AG10803 (cell line): ENCODE measurements around the gene PLA2G6.
A peak's percentile ranks its signal among the peaks of the same experiment; 100 is the strongest.
"Not testable (repeated sequence)": the region's sequence is repeated elsewhere in the genome, so short reads cannot be mapped to it uniquely, and the experiment has no call there.

Source experiments
- DNase-seq: peaks from one replicate; pipeline ENCODE4 v3.0.0; 2010; ENCODE audit warnings: low read depth
- H3K4me3 ChIP-seq: 2 replicates; pipeline ENCODE4 v1.5.1; 2011; ENCODE audit warnings: mild to moderate bottlenecking, low read length, control low read depth
- CTCF ChIP-seq: conservative IDR thresholded peaks from 2 replicates; pipeline ENCODE4 v1.5.1; 2011; ENCODE audit warnings: mild to moderate bottlenecking, low read length, control low read depth, inconsistent platforms

Gene PLA2G6

GRCh38 chr22:38187413-38188212 lies 6.0 kb upstream of the PLA2G6 start:
- TF ChIP-seq CTCF, result no peak
- DNase-seq, result peak; percentile 46

GRCh38 chr22:38186429-38186828 lies 4.8 kb upstream of the PLA2G6 start:
- no peak overlapping the region for H3K4me3 ChIP-seq
- no peak for DNase-seq
- no peak for TF ChIP-seq CTCF

More at GRCh38 chr22:38187413-38188212, 6.0 kb upstream of the PLA2G6 start:
- H3K4me3 ChIP-seq, result no peak overlapping the region

GRCh38 chr22:38184788-38185187 lies 3.2 kb upstream of the PLA2G6 start:
- TF ChIP-seq CTCF, result no peak
- no peak for DNase-seq
- H3K4me3 ChIP-seq, result no peak overlapping the region

- no peak for DNase-seq
- peak overlapping the region; percentile 81 for H3K4me3 ChIP-seq
- no peak for TF ChIP-seq CTCF
Observed at GRCh38 chr22:38180841-38181452, 683 bp downstream of the PLA2G6 start.

- H3K4me3 ChIP-seq, DNase-seq: not testable (repeated sequence)
Observed at GRCh38 chr22:38178605-38178937, 3.1 kb downstream of the PLA2G6 start.

- no peak for TF ChIP-seq CTCF
- peak overlapping the region; percentile 3 for H3K4me3 ChIP-seq
- DNase-seq, result peak; percentile 93
Observed at GRCh38 chr22:38177926-38178604, 3.6 kb downstream of the PLA2G6 start.

- not testable (repeated sequence) for DNase-seq, H3K4me3 ChIP-seq
Observed at GRCh38 chr22:38177571-38177925, 4.1 kb downstream of the PLA2G6 start.

- H3K4me3 ChIP-seq, result no peak overlapping the region
- no peak for DNase-seq
- no peak for TF ChIP-seq CTCF
Observed at GRCh38 chr22:38177044-38177443, 4.6 kb downstream of the PLA2G6 start.
